ENCODE results near the gene RECQL5.

DNA sequence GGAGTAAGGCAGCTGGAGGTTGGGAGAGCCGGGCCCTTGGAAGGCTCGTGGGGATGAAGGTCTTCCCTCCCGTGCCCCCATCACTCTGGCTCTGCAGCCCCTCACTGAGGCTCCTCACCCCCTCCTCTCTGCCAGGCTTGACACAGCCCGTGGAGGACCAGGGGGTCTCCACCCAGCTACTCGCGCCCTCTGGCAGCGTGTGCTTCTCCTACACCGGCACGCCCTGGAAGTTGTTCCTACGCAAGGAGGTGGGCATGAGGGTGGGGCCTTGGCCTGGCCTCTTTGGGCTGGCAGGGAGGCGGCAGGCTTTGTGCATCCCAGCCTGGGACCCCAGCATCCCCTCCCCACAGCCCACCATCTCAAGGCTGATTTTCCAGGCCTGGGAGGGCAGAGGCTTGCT lies 49.3 kb downstream of the RECQL5 start:
- TF ChIP-seq, protein P1, sequence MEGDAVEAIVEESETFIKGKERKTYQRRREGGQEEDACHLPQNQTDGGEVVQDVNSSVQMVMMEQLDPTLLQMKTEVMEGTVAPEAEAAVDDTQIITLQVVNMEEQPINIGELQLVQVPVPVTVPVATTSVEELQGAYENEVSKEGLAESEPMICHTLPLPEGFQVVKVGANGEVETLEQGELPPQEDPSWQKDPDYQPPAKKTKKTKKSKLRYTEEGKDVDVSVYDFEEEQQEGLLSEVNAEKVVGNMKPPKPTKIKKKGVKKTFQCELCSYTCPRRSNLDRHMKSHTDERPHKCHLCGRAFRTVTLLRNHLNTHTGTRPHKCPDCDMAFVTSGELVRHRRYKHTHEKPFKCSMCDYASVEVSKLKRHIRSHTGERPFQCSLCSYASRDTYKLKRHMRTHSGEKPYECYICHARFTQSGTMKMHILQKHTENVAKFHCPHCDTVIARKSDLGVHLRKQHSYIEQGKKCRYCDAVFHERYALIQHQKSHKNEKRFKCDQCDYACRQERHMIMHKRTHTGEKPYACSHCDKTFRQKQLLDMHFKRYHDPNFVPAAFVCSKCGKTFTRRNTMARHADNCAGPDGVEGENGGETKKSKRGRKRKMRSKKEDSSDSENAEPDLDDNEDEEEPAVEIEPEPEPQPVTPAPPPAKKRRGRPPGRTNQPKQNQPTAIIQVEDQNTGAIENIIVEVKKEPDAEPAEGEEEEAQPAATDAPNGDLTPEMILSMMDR (IDR thresholded peaks at IDR 0.05): no peak
- TF ChIP-seq EZH2phosphoT487 (IDR thresholded peaks at IDR 0.05): no peak

Measured in neural progenitor cell (in vitro differentiated cells).